HepG2 (cell line): ENCODE measurements around the gene DDRGK1. TPM values are rescaled to one million over a fixed set of nuclear protein-coding genes. Genes with fewer than 3 reads are reported as not detected.
A peak's percentile ranks its signal among the peaks of the same experiment; 100 is the strongest.

Experiments used
- ATAC-seq: fragments of 200-7000 bp; cut with Tn5 transposase; 3 replicates; pipeline ENCODE4 v1.9.1; 2020; ENCODE audit warnings: mild to moderate bottlenecking, moderate library complexity
- BruUV-seq: library from RNA; stranded (reverse); fragments of 400-500 nt; replicated peaks from 2 replicates; lab custom pipeline; 2021; lab: Mats Ljungman, UMichigan
- CTCF ChIA-PET: fragments of 300-600 bp; formaldehyde crosslinking; extraction: SDS; loops from one replicate; lab custom pipeline; 2021; ENCODE audit warnings: low total read pairs, inconsistent platforms, low intra/inter-chr PET ratio; lab: Yijun Ruan, JAX
- POLR2A ChIA-PET: fragments of 350-600 bp; sonication (Branson Sonifier 250); formaldehyde crosslinking; loops from one replicate; lab custom pipeline; 2020; ENCODE audit warnings: antibody characterized with exemption, inconsistent platforms; lab: Yijun Ruan, JAX
- DNase-seq: peaks from one replicate; pipeline ENCODE4 v3.0.0-alpha.2; 2015; ENCODE audit warnings: low spot score
- FAIRE-seq: peaks from 3 replicates; lab custom pipeline; 2011; peaks lifted over from hg19 to GRCh38; lab: Jason Lieb, UNC
- H2AFZ ChIP-seq: one replicate; pipeline ENCODE4 v1.6.1; 2011; ENCODE audit warnings: low read length, inconsistent platforms
- H3K27ac ChIP-seq: fragments of 300-600 bp; 3 replicates; pipeline ENCODE4 v1.8.0; 2011; ENCODE audit warnings: mixed run types, mild to moderate bottlenecking, mixed read lengths, low read length, inconsistent platforms; ENCODE audit not compliant: insufficient read depth; ENCODE audit errors: extremely low read length
- H3K27me3 ChIP-seq, 2 experiments: fragments of 200-600 bp in 1 of 2; 2 replicates in 1 of 2; 3 replicates in 1 of 2; pipeline versions ENCODE4 v1.6.0 to v1.8.0; 2011; ENCODE audit warnings: low read length in 2 of 2, mild to moderate bottlenecking in 2 of 2, moderate library complexity in 2 of 2, inconsistent platforms in 1 of 2; ENCODE audit not compliant: insufficient read depth in 2 of 2, control insufficient read depth in 1 of 2
- H3K36me3 ChIP-seq, 2 experiments: fragments of 200-600 bp in 1 of 2; replicated peaks in 1 of 2; 2 replicates in 1 of 2; 3 replicates in 1 of 2; pipeline versions ENCODE4 v1.5.1 to v1.8.0; 2011; ENCODE audit warnings: low read length in 2 of 2, inconsistent platforms in 1 of 2; ENCODE audit not compliant: insufficient read depth in 2 of 2, control insufficient read depth in 1 of 2
- H3K4me1 ChIP-seq: 2 replicates; pipeline ENCODE4 v1.5.1; 2012; ENCODE audit warnings: low read length, inconsistent platforms; ENCODE audit not compliant: insufficient read depth
- H3K4me2 ChIP-seq: 2 replicates; pipeline ENCODE4 v1.6.0; 2011; ENCODE audit warnings: low read depth, low read length, inconsistent platforms
- H3K4me3 ChIP-seq, 3 experiments: fragments of 200-600 bp in 1 of 3; sonication (generic), shearing (Covaris generic) in 1 of 3; replicated peaks in 1 of 3; 2 replicates each; pipeline ENCODE4 v1.5.1; 2011 to 2016; ENCODE audit warnings: low read length in 3 of 3, inconsistent platforms in 2 of 3, low read depth in 2 of 3, mild to moderate bottlenecking in 2 of 3, control low read depth in 1 of 3, mixed read lengths in 1 of 3; ENCODE audit not compliant: insufficient read depth in 1 of 3
- H3K79me2 ChIP-seq: one replicate; pipeline ENCODE4 v1.6.1; 2011; ENCODE audit warnings: low read length, inconsistent platforms; ENCODE audit not compliant: insufficient read depth
- H3K9ac ChIP-seq: 2 replicates; pipeline ENCODE4 v1.6.0; 2011; ENCODE audit warnings: mild to moderate bottlenecking, low read depth, low read length, inconsistent platforms; ENCODE audit not compliant: insufficient read depth
- H3K9me3 ChIP-seq: 2 replicates; pipeline ENCODE4 v1.5.1; 2012; ENCODE audit warnings: mild to moderate bottlenecking, low read length
- H4K20me1 ChIP-seq: 2 replicates; pipeline ENCODE4 v1.6.0; 2011; ENCODE audit warnings: inconsistent platforms, mild to moderate bottlenecking, low read length, moderate library complexity; ENCODE audit not compliant: insufficient read depth
- ATF4 ChIP-seq, 2 experiments: fragments of 450-650 bp in 1 of 2; sonication (generic) in 1 of 2; formaldehyde crosslinking; IDR thresholded peaks; 2 replicates each; pipeline versions ENCODE4 v1.5.0 to v1.8.0; 2020 to 2022; ENCODE audit warnings: mild to moderate bottlenecking in 1 of 2, missing genetic modification reagents in 1 of 2
- BCL3 ChIP-seq: sonication (generic); formaldehyde crosslinking; IDR thresholded peaks from 2 replicates; pipeline ENCODE4 v1.5.1; 2020; ENCODE audit warnings: mild to moderate bottlenecking, missing genetic modification reagents, moderate library complexity
- DNMT1 ChIP-seq: sonication (generic); formaldehyde crosslinking; IDR thresholded peaks from 2 replicates; pipeline ENCODE4 v1.5.1; 2020; ENCODE audit warnings: mild to moderate bottlenecking, missing genetic modification reagents
- EEA1 ChIP-seq: sonication (generic); formaldehyde crosslinking; IDR thresholded peaks from 2 replicates; pipeline ENCODE4 v1.5.1; 2020; ENCODE audit warnings: mild to moderate bottlenecking, missing genetic modification reagents, borderline replicate concordance
- RBFOX2 ChIP-seq: fragments of 200-400 bp; formaldehyde crosslinking; IDR thresholded peaks from 2 replicates; pipeline ENCODE4 v1.6.1; 2017; ENCODE audit warnings: low read depth, mild to moderate bottlenecking, low read length
- SRSF1 ChIP-seq: fragments of 200-400 bp; formaldehyde crosslinking; optimal IDR thresholded peaks from 2 replicates; pipeline ENCODE3; 2017; ENCODE audit warnings: mild to moderate bottlenecking, low read depth, low read length, moderate library complexity
- TFE3 ChIP-seq: IDR thresholded peaks from 2 replicates; pipeline ENCODE4 v1.6.1; 2016
- ZKSCAN5 ChIP-seq: sonication (generic); formaldehyde crosslinking; IDR thresholded peaks from 2 replicates; pipeline ENCODE4 v1.5.1; 2020; ENCODE audit warnings: mild to moderate bottlenecking, missing genetic modification reagents
- ZNF121 ChIP-seq: sonication (generic); formaldehyde crosslinking; IDR thresholded peaks from 2 replicates; pipeline ENCODE4 v1.5.0; 2020; ENCODE audit warnings: mild to moderate bottlenecking, missing genetic modification reagents
- ZNF18 ChIP-seq: sonication (generic); formaldehyde crosslinking; IDR thresholded peaks from 2 replicates; pipeline ENCODE4 v1.8.0; 2022; ENCODE audit warnings: mild to moderate bottlenecking, missing genetic modification reagents; ENCODE audit not compliant: insufficient replicate concordance
- WGBS: methylation state at CpG from one replicate; pipeline ENCODE4 v1.1.6; 2017; ENCODE audit warnings: low lambda C conversion rate; 5-methylcytosine and 5-hydroxymethylcytosine counted together
- in situ Hi-C: cut with HindIII; loops from 2 replicates; pipeline ENCODE4 v1.10.0; 2017; ENCODE audit warnings: low pct_unique_long_range_greater_than_20kb; ENCODE audit not compliant: extremely low pct_ligation_motif_present
- intact Hi-C: fragments of 100-400 bp; cut with micrococcal nuclease; formaldehyde crosslinking; loops from one replicate; pipeline ENCODE4 v1.10.0; 2022; ENCODE audit not compliant: unreplicated experiment
- polyA plus RNA-seq, 8 experiments: library from polyadenylated mRNA; depleted of rRNA in 3 of 8; stranded (reverse) in 7 of 8; unstranded in 1 of 8; fragments of >200 nt; fragmentation: Illumina TruSeq in 4 of 8; extraction: Trizol in 4 of 8; gene quantifications; 2 replicates each; pipeline versions ENCODE4 v1.2.1 to v1.2.3, GENCODE V29; 2011 to 2016; ENCODE audit warnings: low read depth in 4 of 8, missing spikeins in 1 of 8, mixed read lengths in 1 of 8; ENCODE audit not compliant: insufficient read depth in 1 of 8
- total RNA-seq, 5 experiments: library from RNA; depleted of rRNA; stranded (reverse); fragments of >200 nt; fragmentation: Illumina TruSeq; extraction: Trizol; gene quantifications; 2 replicates each; pipeline ENCODE4 v1.2.3, GENCODE V29; 2016; ENCODE audit warnings: low read depth in 1 of 5
- TF ChIP-seq, protein P1 (sequence below): sonication (generic); formaldehyde crosslinking; IDR thresholded peaks from 2 replicates; pipeline ENCODE4 v1.4.0; 2020; ENCODE audit warnings: missing genetic modification reagents, borderline replicate concordance
- TF ChIP-seq, protein P2 (sequence below): sonication (generic); formaldehyde crosslinking; IDR thresholded peaks from 2 replicates; pipeline ENCODE4 v1.5.1; 2020; ENCODE audit warnings: missing genetic modification reagents, mild to moderate bottlenecking, borderline replicate concordance

The DDRGK1 gene
- total and polyA plus RNA-seq, 2 of the 13 experiments (the other 11 are each of a cell fraction or from before 2014, with no cell fraction given) = 96.7 to 149 TPM

- Histone ChIP-seq H3K9me3 (no peaks in the 10 kb centered on the region), H3K4me1 (peaks cover 68% of the 10 kb centered on the region), H3K9ac (no peak overlapping the region), H3K4me2 (no peak overlapping the region), H3K4me3 (no peak overlapping the region), H3K79me2 (no peaks in the 10 kb centered on the region), H4K20me1 (no peaks in the 10 kb centered on the region), H3K27ac (no peak overlapping the region), H3K27me3 (no peaks in the 10 kb centered on the region), H3K36me3 (no peaks in the 10 kb centered on the region), H2AFZ (no peak overlapping the region)
- in situ Hi-C loops = no loop called here
- ChIA-PET POLR2A (interaction anchor here (1.1 to 1.6 kb wide), 2 partner anchors 27 to 43 kb away, joined by 3 to 5 read pairs; no protein-coding TSS in a partner anchor), CTCF (no interaction called here)
- no TSS peak for BruUV-seq
- intact Hi-C loops = loop anchor here (10.0 kb wide), 1 partner anchor 79 kb away; no protein-coding TSS in a partner anchor
- WGBS = 96% methylated on average over 45 of the region's 45 CpGs
- ATAC-seq (no peak), DNase-seq (no peak), FAIRE-seq (no peak)
- TF ChIP-seq BCL3 (CRISPR knock-in tag) = no peak
- 0 out of 2 replicates have a peak, but pooled peaks have one; percentile 41 for TF ChIP-seq DNMT1 (CRISPR knock-in tag)
- TF ChIP-seq, protein P1, sequence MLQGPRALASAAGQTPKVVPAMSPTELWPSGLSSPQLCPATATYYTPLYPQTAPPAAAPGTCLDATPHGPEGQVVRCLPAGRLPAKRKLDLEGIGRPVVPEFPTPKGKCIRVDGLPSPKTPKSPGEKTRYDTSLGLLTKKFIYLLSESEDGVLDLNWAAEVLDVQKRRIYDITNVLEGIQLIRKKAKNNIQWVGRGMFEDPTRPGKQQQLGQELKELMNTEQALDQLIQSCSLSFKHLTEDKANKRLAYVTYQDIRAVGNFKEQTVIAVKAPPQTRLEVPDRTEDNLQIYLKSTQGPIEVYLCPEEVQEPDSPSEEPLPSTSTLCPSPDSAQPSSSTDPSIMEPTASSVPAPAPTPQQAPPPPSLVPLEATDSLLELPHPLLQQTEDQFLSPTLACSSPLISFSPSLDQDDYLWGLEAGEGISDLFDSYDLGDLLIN (CRISPR knock-in tag) = no peak
- TF ChIP-seq, protein P2, sequence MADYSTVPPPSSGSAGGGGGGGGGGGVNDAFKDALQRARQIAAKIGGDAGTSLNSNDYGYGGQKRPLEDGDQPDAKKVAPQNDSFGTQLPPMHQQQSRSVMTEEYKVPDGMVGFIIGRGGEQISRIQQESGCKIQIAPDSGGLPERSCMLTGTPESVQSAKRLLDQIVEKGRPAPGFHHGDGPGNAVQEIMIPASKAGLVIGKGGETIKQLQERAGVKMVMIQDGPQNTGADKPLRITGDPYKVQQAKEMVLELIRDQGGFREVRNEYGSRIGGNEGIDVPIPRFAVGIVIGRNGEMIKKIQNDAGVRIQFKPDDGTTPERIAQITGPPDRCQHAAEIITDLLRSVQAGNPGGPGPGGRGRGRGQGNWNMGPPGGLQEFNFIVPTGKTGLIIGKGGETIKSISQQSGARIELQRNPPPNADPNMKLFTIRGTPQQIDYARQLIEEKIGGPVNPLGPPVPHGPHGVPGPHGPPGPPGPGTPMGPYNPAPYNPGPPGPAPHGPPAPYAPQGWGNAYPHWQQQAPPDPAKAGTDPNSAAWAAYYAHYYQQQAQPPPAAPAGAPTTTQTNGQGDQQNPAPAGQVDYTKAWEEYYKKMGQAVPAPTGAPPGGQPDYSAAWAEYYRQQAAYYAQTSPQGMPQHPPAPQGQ (CRISPR knock-in tag) = no peak
- TF ChIP-seq ZNF121 (CRISPR knock-in tag) = no peak
- TF ChIP-seq ATF4 (CRISPR knock-in tag; IDR thresholded peaks at IDR 0.05) = no peak
- TF ChIP-seq SRSF1 = no peak
- no peak for TF ChIP-seq ZKSCAN5
- TF ChIP-seq EEA1 (CRISPR knock-in tag) = no peak
- TF ChIP-seq ZNF18 (CRISPR knock-in tag) = no peak
- no peak for TF ChIP-seq TFE3 (CRISPR knock-in tag)
- TF ChIP-seq RBFOX2 = peak; percentile 50
These were observed 38.8 kb downstream of the DDRGK1 start for GRCh38 chr20:3165473-3166337.
